HG02763 (cell line): ENCODE results near the gene TLR6.
A peak's percentile ranks its signal among the peaks of the same experiment; 100 is the strongest.

Source experiments
- ATAC-seq: cut with Tn5 transposase; IDR thresholded peaks from one replicate; pipeline ENCODE4 v1.9.1; 2021; ENCODE audit warnings: mild to moderate bottlenecking, moderate library complexity; ENCODE audit not compliant: unreplicated experiment

The TLR6 gene, protein sequence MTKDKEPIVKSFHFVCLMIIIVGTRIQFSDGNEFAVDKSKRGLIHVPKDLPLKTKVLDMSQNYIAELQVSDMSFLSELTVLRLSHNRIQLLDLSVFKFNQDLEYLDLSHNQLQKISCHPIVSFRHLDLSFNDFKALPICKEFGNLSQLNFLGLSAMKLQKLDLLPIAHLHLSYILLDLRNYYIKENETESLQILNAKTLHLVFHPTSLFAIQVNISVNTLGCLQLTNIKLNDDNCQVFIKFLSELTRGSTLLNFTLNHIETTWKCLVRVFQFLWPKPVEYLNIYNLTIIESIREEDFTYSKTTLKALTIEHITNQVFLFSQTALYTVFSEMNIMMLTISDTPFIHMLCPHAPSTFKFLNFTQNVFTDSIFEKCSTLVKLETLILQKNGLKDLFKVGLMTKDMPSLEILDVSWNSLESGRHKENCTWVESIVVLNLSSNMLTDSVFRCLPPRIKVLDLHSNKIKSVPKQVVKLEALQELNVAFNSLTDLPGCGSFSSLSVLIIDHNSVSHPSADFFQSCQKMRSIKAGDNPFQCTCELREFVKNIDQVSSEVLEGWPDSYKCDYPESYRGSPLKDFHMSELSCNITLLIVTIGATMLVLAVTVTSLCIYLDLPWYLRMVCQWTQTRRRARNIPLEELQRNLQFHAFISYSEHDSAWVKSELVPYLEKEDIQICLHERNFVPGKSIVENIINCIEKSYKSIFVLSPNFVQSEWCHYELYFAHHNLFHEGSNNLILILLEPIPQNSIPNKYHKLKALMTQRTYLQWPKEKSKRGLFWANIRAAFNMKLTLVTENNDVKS

DNA sequence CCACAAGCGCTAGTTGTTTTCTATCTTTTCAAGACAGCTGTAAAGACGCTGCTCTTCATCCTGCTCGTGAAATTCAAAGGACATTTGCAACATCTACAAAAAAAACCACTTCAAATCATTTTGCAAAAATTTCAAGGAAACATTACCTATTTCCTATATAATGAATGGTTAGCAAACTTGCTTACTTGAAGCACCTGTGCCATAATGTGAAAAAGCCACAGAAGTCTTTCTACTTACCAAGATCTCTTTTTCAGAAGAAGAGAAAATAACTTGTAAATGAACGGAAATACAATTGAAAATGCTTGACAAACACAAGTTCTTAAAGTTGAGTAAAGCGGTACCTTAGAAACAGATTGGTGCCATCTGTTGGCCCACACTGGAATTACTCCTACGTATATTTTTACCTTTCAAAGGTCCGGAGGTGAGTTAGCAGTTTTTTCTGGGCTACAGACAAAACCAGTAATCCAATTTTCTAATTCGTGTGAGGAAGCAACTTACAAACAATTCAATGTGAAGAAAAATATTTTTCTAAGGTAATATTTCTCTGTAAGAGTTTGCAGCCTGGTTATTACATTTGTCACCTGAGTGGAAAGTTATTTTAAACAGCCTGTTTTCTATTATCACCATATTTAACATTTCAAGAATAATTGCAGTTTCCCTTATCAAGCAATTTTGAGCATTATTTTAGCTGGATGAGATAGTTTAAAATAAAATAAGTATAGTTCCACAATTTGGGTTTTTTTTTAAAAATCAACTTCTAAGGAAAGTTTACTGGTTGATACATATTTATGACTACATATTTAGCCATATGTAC is at the start of gene TLR6:
TLR6 (minus strand) TSS at position 294 of the 814 bp plus-strand sequence. CDS start 27,344 bp downstream, outside the sequence.
- ATAC-seq = peak; percentile 43

DNA sequence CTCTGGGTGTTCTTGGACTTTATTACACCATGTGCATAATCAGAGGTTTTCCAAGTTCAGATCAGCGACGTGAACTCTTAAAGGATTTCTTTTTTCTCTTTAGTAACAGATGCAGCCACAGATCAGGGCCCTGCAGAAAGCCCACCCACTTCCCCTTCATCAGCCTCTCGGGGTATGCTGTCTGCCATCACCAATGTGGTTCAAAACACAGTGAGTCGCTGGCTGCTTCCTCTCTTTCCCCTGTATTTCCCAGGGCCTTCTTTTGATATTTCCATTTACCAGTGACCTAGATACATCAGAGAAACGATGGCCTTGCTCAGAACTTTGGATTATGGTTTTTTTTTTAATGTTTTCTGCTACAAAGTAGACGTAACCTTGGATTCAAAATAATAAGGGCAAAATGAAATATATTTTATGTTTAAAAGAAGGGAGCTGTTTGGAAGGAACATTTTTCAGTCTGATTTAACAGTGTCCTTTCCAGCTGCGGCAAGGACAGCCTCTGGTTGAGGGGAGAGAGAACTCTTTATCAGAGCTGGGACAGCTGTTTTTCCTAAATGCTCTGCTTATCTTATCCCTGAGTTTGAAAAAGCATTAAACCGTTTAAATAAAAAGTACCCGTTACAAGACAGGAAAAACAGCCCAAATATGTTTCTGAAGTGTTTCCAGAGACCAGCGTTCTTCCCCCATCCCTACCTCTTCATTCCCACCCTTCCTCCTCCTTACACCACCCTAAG is 49.2 kb upstream of the TLR6 start:
- ATAC-seq = no peak

DNA sequence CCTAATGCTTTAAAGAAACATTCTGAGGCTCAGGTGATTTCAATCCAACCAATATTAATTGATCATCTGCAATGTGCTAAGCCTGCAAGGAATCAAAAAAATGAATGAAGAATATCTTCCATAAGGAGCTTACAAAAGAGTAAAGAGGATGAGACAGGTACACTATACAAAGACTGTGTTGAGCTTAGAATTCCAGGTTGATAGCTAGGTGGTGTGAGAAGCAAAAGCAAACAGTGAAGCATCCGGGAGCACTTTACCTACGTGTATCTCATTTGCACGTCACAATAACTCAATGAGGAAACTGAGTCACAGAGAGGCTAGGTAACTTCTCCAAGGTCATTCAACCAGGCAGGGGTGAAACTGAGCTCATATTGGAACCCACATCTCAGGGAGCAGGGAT is 48.1 kb upstream of the TLR6 start:
- ATAC-seq = no peak

DNA sequence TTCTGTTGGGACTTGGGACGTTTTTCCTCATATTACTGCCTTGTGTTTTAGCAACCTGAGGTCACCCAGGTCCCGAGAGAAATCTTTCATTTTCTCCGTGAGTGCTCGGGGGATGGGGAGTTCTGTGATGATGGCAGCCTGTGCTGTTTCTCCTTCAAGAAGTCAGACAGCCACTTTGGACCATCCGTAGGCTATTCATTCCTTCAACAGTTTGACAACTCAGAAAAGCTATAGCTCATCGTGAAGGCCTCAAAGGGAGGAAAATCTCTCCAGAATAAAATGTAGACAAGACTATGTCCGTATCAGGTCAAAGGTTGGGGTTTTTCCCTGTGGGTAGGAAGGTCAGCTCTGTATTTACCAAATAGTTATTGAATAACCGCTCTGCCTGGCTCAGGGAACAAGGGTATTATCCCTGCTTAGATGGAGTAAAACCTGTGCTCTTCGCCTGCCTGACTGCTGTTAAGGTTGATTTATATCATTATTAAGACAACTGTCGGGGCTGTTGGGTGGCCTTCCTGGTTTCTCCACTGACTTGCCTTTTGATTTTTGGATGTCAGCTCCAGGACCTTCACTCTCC is 47.6 kb upstream of the TLR6 start:
- no peak for ATAC-seq

DNA sequence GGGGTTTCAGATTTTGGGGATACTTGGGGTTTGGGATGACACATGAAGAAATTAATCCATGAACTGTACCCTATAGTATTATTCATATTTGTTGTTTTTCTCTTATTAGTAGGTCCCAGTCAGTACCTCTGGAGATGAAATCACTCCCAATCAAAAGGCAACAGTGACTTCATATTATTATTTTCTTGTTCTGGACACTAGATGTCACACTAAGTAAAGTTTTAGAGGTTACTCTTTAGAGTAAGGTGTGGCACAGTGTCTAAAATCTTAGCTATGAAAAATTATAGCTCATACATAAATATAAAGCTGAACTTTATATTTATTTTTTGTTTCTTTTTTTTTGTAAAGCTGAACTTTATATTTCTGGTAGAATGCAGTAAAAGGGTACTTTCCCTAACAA is 46.1 kb upstream of the TLR6 start:
- no peak for ATAC-seq

DNA sequence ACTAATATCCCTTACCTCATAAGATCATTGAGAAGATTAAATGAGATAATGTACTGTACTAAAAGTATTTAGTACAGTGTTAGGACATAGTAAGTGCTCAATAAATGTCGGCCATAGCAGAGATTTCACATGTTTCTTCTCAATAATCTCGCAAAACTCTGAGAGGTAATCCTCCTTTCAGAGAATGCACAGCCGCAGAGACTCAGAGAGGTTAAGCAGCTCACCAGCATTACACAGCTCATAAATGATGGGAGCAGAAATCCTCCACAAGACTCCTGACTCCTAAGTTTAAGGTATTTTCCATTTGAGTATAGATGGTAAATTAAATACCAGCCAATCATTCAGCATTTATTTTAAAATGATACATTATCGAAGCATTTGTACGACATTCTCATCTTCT is 45.6 kb upstream of the TLR6 start:
- no peak for ATAC-seq

DNA sequence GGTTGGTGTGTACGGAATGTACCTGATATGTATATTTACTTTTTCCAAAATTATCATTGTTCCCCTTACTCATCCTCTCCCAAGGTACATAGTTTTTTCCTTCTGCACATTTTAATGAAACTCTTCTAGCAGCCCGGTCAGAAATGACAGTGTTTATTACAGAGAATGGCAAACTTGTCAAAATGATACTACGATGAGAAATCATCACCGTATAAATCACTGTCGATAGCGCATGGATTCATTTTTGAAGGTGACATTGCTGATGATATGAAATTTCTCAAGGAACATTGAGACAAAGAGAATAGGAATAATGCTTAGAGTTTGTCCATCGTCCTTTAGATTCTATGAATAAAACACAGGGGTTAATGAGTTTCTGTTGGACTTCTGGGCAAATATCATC is 41.6 kb upstream of the TLR6 start:
- no peak for ATAC-seq

DNA sequence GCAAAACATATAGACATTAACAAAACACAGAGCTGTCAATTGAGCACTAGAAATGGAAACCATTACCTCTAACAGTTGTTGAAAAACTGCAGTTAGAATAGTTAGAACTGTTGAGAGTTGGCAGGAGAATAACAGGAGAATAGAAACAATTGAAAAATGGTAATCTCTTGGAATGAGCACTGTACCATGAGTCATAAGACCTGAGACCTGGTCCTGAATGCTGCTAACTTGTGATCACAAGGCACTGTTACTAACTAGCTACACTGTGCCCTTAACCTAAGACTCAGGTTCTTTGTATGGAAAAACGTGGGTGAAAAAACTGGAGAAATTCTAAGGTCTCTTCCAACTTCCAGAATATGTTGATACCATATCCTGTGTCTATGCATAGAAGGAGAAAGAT is 40.3 kb upstream of the TLR6 start:
- ATAC-seq = no peak

DNA sequence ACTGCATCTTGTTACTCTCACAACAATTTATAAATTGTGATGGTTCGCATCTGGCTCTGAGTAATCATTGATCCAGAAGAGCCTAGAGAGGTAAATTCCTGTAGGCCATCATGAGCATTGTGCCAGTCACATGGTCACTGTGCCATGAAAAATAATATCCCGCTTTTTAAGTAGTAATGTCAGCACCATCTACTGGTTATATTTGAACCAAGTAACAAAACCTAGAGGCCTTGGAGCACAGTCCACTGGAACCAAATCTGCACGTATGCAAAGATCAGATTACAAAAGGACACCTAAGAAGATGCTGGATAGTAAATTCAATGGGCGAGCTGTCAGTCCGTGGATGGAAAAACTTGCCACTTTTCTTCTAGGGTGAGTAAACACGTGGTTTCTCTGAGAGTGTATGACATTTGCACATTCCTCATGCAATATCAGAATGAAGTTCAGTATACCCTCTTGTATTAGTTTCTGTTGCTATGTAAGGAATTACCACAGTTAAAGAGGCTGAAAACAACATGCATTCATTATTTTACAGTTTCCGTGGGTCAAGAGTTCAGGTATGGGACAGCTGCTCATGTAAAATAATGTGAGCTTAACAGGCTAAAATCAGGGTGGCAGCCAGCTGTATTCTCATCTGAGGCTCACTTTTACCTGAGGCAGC is 37.8 kb upstream of the TLR6 start:
- ATAC-seq = no peak

DNA sequence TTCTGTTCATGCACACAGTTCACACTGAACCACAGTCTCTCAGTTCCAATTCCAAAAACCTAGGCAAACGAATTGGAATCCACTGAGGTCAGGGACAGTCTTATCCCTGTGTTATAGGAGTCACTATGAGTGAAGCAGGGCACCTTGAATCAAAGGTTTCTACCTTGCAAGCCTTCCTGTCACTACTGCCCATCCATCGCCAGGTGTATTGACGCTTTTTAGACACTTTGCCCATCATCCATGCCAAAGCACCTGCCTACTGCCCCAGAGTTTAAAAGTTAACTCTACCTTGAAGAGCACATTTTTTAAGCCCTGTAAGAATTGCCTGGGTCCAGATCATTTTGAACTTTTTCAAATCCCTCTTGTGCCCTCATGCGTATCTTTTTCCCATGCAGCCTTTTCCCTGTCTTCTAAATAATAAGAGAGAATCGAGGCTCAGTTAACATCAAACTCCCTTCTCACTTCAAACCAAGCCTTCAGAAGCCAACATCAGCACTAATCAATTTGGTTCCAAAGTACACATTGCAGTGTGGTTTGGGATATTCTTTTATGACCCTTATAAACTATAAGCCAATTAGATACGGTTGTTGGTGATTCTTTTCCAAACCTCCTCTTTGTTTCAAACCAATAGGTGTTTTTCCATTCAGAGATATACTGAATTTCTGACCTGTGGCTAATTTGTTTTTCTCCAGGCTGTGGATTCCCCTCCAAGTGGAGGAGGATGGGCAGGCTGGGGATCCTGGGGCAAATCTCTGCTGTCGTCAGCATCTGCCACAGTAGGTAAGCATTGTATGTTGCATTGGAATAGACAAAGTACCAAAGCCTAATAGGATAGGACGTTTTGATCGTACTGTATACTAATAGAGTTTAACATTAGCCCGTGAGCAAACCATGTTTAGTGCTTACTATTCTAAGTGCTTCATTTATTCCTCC is 34.7 kb upstream of the TLR6 start:
- no peak for ATAC-seq

DNA sequence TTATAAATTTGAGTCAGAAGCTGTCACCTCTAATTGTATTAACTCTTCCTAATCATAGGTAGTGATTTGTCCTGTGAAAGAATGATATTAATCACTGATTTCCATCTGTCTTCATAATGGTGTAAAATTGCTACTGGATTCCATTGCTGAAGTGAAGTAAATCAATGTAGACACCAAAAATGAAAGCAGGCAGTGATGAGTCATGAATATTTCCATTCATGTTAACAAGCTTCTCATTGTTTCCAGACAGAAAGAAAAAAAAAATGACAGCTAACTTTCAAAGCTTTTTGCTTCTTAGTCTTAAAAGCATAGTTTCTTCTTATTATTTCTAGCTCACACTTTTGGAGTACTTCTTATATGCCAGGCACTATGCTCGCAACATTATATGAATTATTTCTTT is 32.5 kb upstream of the TLR6 start:
- peak; percentile 57 for ATAC-seq

DNA sequence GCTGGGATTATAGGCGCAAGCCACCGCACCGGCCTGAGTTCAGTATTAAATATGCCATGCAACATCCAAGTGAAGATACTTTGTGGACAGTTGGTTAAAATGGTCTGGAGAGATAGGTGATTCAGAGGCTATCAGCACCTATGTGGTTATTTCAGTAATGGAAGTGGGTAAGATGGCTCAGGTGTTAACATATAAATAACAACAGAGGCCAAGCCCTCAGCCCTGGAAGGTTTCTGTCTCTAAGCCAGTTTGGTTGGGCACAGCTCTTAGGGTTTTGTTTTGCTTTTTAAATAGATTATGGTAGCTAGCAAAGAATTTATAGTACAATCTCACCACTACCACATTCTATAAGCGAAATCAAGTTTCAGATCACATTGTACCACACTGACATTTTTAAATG is 27.6 kb upstream of the TLR6 start:
- ATAC-seq = no peak

DNA sequence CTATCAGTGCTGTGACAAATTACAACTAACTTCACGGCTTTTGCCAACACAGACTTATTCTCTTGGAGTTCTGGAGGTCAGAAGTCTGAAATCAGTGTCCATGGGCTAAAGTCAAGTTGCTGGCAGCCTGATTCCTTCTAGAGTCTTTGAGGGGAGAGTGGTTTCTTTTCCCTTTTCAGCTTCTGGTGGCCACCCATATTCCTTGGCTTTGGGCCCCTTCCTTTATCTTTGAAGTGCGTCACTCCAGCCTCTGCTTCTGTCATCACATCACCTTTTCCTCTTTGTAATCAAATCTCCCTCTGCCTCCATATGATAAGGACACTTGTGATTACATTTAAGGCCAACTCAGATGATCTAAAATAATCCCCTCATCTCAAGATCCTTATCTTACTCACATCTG is 20.0 kb upstream of the TLR6 start:
- ATAC-seq = no peak

DNA sequence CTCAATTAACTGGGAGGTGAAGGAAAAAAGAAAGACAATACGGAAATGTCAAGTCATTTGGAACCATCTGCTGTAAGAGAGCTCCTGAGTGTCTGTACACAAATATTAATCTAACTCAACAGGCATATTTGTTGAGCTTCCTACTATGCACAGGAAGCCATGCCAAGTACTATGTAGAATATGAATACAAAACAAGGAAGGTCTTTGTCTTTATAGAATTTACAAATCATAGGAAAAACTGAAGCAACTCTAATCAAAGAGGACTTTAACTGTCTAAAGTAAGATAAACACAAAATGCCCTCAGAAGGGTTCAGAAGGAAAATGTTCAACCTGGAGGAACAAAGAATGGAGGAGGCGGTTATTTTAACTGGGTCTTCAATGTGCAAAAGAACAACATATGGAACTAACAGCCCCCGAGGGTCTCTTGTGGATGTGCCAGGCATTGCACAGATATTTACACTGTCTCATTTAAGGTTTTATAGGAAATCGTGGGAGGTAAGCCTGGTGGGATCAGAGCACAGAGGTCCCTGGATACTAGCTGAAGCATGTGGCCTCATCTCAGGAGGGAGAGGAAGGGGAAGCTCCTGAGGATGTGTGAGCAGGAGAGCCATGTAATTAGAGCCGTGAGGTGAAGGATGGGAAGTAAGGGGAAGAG is 16.8 kb upstream of the TLR6 start:
- no peak for ATAC-seq

DNA sequence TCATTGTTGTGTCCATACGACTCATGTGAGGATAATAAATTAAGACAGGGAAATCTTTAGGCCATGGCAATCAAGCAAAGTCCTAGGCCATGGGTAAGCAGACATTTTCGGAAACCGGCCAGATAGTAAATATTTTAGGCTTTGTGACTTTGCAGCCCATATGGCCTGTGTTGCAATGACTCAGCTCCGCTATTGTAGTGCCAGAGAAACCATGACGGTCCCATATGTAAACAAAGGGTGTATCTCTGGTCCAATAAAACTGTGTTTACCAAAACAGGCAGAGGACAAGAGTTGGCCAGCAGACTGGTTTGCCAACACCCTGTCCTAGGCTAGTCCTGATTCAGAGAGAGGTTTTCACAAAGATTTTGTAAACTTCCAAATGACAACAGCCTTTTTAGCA is 16.0 kb upstream of the TLR6 start:
- no peak for ATAC-seq

DNA sequence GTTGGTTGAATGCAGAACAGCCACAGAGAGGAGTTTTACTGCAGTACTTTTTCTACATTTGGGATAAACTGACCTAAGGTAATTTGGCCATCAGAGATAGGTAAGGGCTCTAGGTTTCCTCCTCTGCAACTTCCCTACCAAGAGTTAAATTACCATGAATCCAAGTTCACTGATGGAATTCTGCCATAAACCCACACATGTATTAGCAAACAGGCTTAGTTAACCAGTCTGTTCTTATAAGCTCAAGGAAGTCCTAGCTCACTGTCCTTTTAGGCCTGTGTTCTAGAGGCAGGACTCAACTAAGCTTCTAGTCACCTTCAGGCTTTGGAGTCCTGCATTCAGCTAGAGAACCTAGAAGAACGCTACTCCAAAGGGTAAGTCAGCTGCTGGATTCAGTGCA is 15.0 kb upstream of the TLR6 start:
- no peak for ATAC-seq

DNA sequence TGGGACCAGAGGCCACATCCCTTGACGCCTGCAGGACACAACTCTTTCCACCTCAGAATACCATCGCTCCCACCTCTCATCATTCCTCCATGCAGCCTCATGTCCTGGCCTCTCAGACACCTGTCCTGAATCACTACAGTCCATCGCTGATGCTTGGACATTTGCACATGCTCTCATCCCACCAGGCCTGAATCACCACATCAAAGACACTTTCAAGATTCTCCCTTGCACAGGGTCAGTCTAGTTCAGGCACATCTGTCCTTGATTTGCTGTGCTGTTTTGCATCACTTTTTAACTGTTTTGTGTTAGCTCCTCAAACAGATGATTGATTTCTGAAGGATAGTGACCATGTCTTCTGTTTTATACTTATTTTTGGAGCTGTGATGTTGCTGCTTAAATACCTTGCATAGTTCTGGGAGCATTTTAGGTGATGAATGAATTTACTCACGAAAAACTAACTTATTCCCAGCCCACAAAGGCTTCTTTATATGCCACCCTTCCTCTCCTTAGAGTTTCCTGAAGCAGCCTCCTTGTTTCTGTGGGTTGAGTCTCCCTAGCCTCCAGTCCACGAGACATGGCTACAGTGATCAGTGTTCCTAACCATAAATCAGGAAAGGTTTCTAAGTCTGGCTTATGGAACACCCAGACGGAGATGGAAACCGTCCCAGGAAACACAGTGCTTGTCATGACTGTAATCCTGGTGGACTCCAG is 13.6 kb upstream of the TLR6 start:
- no peak for ATAC-seq

DNA sequence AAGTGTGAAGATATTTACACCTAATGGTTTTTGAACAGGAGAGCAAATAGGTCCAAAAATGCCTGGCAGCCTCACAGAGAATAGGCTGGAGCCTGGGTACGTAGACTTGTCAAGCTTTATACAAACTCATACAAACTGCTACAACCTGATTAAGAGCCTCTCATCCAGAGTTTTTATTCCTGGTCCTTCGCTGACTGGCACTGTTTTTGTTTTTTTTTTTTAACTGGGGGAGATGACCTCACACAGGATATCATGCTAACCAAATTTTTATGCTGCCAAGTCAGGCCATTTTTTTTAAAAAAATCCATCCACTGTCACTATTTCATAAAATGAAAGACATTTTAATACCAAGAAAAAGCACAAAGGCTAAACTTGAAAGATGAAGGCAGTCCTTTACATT is 12.9 kb upstream of the TLR6 start:
- no peak for ATAC-seq
